ENCODE data around the gene TLE2.

The TLE2 gene

GRCh38 chr19:3029065-3029923, at the start of gene TLE2:
Gene TLE2, minus strand, starts transcription at chr19:3029280. Its CDS starts 376 bp downstream, at chr19:3028904.
- DNase-seq (ENCODE audit: low read depth) = no peak

DNA sequence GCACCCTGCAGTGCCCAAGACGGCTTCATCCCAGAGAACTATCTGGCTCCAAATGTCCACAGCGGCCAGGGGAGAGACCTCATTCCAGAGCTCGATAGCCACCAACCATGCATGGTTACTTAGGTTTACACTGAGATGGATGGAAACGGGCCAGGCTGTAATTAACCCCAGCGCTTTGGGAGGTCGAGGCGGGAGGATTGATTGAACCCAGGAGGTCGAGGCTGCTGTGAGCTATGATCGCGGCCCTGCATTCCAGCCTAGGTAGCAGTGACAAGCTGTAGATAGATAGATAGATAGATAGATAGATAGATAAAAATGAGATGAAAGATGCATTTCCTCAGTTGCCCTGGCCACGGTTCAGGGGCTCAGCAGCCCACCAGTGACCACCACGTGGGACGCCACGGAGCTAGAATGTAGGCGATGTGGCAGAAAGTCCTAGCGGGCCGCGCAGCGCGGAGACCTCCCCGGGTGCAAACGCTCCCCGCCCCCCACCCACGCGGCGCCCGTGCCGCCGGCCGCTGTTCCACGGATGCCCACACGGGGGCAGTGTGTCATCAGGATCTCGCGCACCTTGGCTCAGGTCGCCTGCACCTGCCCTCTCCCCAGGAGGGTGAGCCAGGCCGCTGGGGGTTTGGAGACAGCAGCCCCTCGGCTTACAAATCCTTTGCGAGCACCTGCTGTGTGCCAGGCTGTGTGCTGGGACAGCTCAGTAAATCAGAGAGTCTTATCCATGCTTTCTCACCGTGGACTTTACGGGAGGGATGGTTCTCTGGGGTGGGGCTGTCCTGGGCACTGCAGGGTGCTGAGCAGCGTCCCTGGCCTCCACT, 46.7 kb upstream of the TLE2 start:
- peak; percentile 81 for DNase-seq (ENCODE audit: low read depth)

- DNase-seq (ENCODE audit: low read depth) = no peak
Measured at GRCh38 chr19:3073931-3074595, 45.0 kb upstream of the TLE2 start.

DNA sequence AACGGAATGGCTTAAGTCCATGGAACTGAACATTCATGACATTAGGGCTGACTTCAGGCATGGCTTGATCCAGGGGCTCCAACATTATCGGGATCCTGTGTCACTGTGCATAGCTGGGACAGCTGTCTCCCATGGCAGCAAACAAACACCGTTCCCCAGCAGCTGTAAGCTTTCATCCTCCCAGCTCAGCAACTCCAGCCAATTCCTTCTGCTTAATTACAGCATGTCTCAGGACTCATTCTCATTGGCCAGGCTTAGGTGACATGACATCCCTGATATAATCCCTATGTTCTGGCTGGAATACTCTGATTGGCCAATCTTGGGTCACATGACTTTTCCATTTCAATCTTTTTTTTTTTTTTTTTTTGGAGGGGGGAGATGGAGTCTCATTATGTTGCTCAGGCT, 44.1 kb upstream of the TLE2 start:
- DNase-seq (ENCODE audit: low read depth) = no peak

DNA sequence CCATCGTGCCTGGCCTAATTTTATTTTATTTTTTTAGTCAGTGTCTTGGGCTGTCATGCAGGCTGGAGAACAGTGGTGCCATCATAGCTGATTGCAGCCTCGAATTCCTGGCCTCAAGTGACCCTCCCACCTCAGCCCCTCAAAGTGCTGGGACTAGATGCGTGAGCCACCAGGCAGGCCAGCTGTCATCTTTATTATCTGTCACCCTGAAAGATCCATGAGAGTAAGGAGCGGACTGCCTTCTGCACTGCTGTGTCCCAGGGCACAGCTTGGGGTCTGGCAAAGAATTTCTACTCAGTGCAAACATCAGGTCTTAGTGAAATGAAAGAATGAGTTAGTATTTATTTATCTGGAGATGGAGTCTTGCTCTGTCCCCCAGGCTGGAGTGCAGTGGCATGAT, 42.7 kb upstream of the TLE2 start:
- no peak for DNase-seq (ENCODE audit: low read depth)

GRCh38 chr19:3068071-3068470, 39.0 kb upstream of the TLE2 start:
- DNase-seq (ENCODE audit: low read depth) = no peak

DNA sequence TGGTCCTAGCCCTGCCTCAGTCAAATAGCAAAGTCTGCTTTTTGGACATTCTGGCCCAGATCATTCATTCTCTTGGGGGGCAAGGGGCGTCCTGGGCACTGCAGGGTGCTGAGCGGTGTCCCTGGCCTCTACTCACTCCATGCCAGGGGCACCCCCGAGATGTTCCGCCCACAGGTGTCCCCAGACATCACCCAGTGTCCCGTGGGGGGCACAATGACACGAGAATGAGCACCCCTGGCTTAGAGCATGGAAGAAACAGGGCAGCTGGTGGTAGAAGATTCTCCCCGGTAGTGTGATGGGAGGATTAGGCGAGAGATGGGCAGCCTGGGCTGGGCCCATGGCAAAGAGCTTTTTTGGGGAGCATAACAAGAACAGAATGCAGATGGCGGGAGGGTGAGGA, 38.5 kb upstream of the TLE2 start:
- DNase-seq (ENCODE audit: low read depth) = no peak

DNA sequence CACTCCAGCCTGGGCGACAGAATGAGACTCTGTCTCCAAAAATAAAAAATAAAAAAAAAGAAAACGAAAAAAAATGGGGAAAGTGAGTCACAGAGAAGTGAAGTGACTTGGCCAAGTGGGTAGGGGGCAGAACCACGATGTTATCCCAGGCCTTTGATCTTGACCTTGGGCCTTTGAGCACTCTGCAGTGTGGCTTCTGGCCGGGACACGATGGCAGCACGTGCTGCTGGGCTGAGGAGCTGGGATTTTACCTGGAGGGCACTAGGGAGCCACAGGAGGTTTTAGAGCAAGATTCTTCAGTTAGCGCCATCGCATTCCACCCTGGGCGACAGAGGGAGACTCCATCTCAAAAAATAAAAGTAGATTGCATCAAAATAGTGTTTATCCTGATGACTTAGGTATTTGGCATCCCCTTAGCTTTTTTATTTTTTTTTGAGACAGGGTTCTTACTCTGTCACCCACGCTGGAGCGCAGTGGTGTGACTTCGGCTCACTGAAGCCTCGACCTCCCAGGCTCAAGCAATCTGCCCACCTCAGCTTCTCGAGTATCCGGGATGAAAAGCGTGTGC, 37.5 kb upstream of the TLE2 start:
- no peak for DNase-seq (ENCODE audit: low read depth)

DNA sequence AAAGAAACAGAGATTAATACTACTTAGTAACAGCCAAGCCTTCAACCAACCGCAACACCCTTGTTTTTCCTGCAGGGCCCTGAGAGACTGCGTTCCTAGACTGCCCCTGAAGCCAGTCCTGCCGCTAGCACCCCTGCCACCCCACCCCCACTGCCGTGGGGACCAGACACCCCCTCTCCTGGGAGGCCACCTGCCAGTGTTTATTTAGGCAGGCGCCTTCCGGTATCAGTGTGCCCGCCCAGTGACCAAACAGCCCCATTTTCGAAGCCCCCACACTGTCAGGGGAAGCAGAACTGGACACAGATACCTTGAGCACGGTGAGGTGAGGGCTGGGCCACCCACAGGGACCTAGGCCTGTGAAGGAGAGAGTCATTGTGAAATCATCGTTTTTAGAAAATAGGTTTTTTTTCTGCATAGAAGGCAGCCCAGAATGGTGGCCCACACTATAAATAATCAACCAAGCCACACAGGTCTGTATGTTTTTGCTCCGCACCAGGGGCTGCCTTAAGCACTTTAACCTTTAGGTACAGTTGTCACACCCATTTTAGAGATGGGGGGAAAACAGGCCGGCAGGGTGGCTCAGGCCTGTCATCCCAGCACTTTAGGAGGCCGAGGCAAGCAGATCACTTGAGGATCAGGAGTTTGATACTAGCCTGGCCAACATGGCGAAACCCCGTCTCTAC, 36.7 kb upstream of the TLE2 start:
- no peak for DNase-seq (ENCODE audit: low read depth)

GRCh38 chr19:3064011-3064330, 34.9 kb upstream of the TLE2 start:
- DNase-seq (ENCODE audit: low read depth) = no peak

DNA sequence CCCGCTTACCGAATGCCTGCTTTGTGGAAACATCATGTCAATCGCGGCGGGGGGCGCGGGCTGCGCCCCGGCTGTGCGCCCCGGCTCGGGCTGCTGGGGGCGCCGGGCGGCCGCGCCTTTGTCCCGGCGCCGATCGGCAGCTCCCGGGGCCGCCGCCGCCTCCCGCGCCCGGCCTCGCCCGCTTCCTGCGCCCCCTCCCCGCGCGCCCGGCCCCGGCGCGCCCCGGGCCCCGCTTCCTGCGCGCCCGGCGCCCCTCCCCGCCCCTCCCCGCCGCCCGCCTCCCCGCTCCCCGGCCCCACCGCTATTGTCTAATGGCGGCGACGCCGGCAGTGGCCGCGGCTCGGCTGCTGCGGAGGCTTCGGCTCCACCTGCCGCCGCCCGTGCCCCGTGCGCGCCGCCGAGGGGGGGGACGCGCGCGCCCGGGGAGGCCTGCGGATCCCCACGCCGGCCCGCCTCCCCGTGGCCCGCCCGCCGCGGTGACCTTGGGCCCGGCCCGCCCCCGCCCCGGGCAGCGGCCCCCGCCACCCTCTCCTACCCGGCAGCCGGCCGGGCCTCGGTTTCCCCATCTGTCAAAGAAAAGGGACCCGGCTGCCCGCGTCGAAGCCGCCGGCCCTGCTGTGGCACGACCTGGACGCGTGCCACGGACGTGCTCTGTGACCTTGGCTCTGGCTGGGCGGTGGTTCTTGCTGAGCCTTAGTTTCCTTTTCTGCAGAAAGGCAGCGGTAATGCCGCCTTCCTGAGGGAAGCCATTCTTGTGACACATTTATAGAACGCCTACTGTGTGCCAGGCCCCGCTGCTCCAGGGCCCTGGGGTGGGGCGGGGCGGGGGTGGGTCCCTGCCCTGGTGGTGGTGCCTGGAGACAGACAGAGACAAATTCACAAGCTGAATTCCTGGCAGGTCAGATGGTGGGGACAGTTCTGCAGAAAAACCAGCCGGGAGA, 33.4 kb upstream of the TLE2 start, which contains the start of gene TLE5:
Gene TLE5, minus strand, starts transcription at position 331 of the 941 bp plus-strand sequence. Its CDS starts 295 bp downstream, at position 36.
- peak; percentile 37 for DNase-seq (ENCODE audit: low read depth)

DNA sequence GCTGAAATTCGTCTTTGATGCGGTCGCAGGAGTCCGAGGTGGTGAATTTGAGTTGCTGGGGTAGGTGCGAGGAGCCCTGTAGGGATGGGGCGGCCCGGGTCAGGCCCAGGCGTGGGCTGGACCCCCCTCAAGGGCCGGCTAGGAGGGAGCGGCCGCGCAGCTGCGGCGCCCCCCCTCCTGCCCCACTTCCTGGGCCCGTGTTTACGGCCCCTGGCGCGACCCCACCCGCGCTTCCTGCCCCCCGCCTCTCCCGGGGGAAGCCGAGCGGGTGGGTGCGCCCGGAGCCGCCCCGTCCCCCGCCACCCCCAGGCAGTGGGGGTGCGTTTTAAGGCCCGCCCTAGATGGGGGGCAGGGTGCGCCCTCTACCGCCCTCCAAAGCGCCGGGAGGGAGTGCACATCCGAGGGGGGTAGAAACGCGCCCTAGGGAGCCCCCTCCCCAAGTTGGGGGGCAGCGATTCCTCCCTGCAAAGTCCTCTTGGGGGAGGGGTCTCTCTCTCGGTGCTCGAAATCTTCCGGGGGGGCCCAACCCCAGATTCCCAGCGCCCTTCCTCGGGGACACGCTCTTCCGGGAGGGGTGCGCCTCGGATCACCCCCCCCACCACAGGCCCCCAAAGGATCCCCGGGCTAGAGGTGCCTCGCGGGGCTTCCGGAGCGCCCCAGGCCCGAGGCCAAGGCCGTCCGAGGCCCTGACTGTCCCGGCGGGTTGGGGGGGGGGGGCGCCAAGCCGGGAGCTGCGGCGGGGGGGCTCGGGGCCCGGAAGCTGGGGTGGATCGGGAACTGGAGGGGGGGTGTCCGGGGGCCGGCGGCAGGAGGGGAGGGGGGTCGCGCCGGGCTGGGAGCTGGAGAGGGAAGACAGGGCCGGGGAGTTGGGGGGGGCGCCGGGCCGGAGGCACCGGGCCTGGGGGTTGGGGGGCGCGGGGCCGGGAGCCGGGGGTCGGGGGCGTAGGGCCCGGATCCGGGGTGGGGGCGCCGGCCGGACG, 32.4 kb upstream of the TLE2 start:
- no peak for DNase-seq (ENCODE audit: low read depth)

- no peak for DNase-seq (ENCODE audit: low read depth)
Measured at GRCh38 chr19:3060857-3061181, 31.7 kb upstream of the TLE2 start.

DNA sequence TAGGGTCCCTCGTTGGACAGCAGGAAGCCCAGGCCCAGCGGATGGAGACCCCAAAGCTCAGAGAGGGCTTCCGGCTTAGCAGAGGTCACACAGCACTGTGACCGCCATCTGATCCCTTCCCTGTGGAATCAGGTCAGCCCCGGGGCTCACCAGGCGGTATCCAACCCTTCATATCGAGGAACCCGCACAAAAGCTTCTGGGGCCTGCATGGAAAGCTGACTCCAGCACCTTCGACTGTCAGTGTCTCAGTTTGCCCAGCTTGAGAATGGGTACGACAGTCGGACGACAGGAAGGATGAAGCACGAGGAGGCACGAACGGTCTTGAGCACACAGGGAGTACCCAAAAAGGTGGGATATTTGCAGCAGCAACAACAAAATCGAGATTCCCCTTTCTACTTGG, 30.6 kb upstream of the TLE2 start:
- DNase-seq (ENCODE audit: low read depth) = no peak

DNA sequence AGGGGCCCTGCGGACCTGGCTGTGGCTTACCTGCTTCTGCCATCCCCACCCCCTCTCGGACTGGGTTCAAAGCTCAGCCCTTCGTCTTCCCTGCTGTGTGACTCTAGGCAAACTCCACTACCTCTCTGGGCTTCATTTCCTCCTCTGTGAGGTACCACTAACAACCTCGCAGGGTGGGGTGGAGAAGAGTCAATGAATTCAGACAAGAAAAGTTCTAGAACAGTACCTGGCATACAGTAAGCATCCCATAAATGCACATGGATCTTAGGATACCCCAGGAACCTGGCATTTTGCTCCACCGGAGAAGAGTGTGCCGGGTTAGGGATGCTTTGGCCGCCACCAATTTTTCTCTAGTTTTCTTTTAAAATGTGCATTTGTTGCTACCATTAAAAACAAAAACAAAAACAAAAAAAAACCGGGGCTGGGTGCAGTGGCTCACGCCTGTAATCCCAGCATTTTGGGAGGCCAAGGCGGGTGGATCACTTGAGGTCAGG, 29.8 kb upstream of the TLE2 start:
- DNase-seq (ENCODE audit: low read depth) = no peak

DNA sequence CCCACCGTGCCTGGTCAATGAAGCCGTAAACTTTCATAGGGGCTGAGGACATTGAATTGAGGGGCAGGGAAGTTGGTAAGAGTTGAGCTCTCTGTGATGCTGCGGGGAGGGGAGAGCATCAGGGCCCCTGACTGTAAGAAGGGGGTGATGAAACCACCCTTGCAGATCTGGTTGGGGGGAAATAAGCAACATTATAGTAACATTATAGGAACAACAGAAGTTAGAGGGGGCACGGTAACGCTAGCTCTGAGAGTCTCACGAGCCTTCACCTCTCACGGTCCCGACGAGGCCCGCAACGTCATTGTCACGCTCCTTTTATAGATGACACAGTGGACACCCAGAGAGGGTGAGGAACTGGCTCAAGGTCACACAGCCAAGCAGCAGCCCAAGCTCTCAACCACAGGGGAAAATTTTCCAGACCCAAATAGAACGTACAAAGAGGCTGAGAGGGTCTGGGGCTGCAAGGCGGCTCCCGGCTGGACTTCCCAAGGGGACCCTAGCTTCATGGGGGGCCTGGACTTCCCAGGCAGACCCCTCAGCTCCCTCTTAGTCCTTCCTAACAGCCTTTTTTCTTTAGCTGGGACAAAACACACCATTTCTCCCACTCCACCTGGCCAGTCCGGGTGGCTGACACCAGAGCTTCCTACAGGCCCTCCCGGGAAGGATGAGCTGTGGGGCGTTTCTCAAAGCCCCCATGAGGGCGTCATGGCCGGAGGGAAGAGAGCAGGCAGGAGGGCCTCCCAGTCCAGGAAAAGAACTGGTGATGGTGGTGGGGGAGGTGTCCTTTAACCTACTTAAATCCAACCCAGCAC, 29.1 kb upstream of the TLE2 start:
- no peak for DNase-seq (ENCODE audit: low read depth)

GRCh38 chr19:3057275-3057714, 28.2 kb upstream of the TLE2 start:
- no peak for DNase-seq (ENCODE audit: low read depth)

DNA sequence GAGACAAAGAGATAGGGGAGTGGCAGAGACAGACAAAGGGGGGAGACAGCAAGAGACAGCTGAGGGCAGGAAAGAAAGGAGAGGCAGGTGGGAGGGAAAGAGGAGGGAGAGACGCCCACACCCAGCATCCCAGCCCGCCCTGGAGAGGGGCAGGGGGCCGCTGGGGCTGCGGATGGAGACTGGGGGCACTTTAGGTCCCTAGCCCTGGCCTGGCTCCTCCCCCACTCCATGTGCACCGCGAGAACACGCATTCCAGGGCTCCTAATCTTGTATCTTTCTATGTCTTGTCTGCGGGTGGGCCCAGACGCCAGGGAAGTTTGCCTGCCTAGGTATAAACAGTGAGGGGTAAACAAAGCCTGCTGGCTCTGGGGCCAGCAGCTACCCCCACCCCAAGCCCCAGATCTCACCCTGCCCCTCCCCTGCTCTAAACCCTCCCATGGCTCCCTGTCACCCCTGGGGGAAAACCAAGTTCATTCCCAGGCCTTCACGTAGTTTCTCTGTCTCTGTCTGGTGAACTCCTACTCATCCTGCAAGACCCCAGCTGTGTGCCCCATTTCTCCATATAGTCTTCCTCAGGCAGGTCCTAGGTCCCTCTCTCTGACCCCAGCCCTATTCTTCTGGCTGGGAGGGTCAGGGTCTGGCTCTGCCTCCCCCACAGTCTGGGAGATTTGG, 27.5 kb upstream of the TLE2 start:
- DNase-seq (ENCODE audit: low read depth) = no peak

Measured in stimulated activated CD8-positive, alpha-beta memory T cell treated with anti-CD3 and anti-CD28 coated beads, Interleukin-15, amount 100 ng/mL, for 24 hours (primary cell).